Loucy (cell line): ENCODE measurements around the gene MKLN1.

ENCODE experiments used
- EZH2phosphoT487 ChIP-seq: fragments of 200-600 bp; IDR thresholded peaks from 2 replicates; pipeline ENCODE4 v1.6.1; 2018; ENCODE audit warnings: antibody characterized with exemption, mild to moderate bottlenecking, moderate library complexity, borderline replicate concordance
- TF ChIP-seq, protein P1 (sequence below): fragments of 200-600 bp; sonication (generic); conservative IDR thresholded peaks from 2 replicates; pipeline ENCODE4 v1.5.1; 2014; ENCODE audit warnings: mild to moderate bottlenecking, antibody characterized with exemption, low read length

DNA sequence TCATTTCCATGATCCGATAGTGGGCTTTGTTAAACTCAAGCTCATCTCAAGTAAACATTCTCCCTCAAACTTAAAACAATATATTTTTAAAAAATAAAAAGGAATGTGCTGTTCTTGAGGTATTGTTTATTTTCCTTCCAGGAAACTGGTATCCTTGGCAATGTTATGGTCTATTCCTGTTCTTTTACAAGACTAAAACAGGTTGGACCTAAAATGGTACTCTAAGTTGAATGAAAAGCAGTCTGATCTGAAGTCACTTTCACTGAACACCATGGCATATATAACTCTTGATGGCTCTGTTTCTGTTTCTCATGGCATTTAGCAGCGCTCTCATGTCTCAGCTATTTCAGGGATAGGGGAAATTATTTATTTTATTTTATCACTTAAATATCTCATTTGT is 158.7 kb downstream of the MKLN1 start:
- TF ChIP-seq, protein P1, sequence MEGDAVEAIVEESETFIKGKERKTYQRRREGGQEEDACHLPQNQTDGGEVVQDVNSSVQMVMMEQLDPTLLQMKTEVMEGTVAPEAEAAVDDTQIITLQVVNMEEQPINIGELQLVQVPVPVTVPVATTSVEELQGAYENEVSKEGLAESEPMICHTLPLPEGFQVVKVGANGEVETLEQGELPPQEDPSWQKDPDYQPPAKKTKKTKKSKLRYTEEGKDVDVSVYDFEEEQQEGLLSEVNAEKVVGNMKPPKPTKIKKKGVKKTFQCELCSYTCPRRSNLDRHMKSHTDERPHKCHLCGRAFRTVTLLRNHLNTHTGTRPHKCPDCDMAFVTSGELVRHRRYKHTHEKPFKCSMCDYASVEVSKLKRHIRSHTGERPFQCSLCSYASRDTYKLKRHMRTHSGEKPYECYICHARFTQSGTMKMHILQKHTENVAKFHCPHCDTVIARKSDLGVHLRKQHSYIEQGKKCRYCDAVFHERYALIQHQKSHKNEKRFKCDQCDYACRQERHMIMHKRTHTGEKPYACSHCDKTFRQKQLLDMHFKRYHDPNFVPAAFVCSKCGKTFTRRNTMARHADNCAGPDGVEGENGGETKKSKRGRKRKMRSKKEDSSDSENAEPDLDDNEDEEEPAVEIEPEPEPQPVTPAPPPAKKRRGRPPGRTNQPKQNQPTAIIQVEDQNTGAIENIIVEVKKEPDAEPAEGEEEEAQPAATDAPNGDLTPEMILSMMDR, result no peak
- TF ChIP-seq EZH2phosphoT487, result no peak
